Fibroblast of skin of left quadriceps (primary cell): ENCODE results near the gene PTK7.
"Not testable (repeated sequence)": the region's sequence is repeated elsewhere in the genome, so short reads cannot be mapped to it uniquely, and the experiment has no call there.

ENCODE experiments used
- DNase-seq, 2 experiments: peaks; one replicate each; pipeline ENCODE4 v3.0.0-alpha.2; 2013; ENCODE audit warnings: low read depth in 2 of 2

The PTK7 gene

DNA sequence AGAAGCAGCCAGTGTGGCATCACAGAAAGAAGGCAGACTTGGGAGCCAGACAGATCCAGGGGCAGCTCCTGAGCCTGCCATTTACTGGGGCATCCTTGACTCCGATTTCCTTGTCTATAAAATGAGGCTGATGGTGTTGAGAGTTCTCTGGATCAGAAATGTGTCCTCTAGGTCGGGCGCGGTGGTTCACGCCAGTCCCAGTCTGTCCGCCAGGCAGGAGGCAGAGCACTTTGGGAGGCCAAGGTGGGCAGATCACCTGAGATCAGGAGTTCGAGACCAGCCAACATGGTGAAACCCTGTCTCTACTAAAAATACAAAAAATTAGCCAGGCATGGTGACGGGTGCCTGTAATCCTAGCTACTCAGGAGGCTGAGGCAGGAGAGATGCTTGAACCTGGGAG is 41.4 kb downstream of the PTK7 start:
- DNase-seq = not testable (repeated sequence)

- DNase-seq = no peak
Observed at GRCh38 chr6:43119482-43119881, 43.4 kb downstream of the PTK7 start.

GRCh38 chr6:43120101-43120763 is 44.1 kb downstream of the PTK7 start:
- no peak for DNase-seq

- DNase-seq = peak; percentile 93 to 94
Observed at GRCh38 chr6:43120944-43121913, 45.1 kb downstream of the PTK7 start.

DNA sequence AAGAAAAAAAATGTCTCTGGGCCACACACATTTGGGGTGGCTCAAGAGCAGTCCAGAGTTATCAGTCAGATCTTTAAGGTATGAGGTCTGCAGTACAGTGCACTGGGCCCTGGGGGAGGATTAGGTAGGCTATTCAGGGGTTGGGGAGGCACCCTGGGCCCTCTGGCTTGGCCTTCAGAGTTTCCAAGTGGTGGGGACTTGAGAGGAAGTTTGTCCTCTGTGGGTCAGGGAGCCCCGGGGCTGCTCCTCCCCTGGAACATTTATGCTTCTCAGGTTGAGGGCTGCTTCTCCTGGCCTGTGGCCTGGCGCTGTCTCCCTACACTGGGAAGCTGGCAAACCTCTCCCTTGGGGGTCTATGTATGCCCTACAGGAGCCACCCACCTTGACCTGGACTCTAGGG is 46.0 kb downstream of the PTK7 start:
- no peak for DNase-seq

- DNase-seq = no peak
Observed at GRCh38 chr6:43123461-43124314, 47.6 kb downstream of the PTK7 start.

DNA sequence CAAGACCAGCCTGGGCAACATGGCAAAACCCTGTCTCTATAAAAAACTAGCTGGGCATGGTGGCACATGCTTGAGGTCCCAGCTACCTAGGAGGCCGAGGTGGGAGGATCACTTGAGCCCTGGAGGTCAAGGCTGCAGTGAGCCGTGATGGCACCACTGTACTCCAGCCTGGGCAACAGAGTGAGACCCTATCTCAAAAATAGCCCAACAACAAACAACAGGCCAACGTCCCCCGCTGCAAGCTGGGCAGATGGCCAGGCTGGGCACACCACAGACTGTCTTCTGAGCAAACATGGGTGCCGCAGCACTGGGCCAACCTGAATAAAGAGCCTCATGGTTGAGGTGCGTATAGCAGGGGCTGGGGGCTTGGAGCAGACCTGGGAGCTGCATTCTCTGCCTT is 48.4 kb downstream of the PTK7 start:
- DNase-seq = no peak

DNA sequence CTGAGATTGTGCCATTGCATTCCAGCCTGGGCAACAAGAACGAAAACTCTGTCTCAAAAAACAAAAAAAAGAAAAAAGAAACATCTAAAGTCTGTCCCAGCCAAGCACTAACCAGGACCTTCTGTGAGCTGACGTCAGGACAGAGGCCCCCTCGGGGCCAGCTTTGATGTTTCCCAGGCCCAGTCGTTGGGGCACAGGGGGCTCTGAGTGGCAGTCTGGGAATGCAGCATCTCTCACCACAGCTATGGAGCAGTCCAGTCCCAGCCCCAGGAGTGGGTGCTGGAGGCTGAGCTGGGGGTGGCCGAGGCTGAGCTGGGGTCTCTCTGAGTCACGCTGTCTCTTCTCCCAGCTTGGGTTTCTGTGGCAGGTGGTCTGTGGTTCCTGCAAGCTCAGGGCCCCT is 49.0 kb downstream of the PTK7 start:
- DNase-seq = peak; percentile 85 to 88

GRCh38 chr6:43125555-43125954 is 49.4 kb downstream of the PTK7 start:
- no peak for DNase-seq

DNA sequence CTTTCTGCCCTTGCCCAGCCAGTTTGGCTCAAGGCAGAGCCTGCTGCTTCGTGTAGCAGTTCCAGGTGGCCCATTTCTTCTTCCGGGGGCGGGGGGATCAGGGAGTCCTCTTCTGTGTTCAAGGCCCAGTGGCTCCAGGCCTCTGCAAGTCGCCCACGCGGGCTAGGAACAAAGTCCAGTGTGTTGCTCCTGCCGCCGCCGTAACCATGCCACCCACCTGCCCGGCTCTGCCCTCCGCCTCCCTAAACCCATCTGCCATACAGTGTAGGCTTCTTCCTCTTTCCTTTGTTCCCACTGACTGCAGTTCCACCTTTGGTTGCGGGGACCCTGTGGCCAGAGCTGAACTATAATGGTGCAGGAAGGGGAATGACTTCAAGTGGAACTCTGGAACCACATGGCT is 51.1 kb downstream of the PTK7 start:
- no peak for DNase-seq

GRCh38 chr6:43127877-43128276 is 51.8 kb downstream of the PTK7 start:
- DNase-seq = no peak

DNA sequence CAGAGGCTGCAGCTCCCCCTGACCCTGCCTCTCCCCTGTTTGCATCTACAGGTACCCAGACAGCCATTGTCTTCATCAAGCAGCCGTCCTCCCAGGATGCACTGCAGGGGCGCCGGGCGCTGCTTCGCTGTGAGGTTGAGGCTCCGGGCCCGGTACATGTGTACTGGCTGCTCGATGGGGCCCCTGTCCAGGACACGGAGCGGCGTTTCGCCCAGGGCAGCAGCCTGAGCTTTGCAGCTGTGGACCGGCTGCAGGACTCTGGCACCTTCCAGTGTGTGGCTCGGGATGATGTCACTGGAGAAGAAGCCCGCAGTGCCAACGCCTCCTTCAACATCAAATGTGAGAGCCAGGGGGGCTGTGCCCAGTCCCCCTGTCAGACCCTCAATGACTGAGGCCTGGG is 52.8 kb downstream of the PTK7 start:
- DNase-seq = no peak

GRCh38 chr6:43129434-43130194 is 53.5 kb downstream of the PTK7 start:
- DNase-seq = no peak

DNA sequence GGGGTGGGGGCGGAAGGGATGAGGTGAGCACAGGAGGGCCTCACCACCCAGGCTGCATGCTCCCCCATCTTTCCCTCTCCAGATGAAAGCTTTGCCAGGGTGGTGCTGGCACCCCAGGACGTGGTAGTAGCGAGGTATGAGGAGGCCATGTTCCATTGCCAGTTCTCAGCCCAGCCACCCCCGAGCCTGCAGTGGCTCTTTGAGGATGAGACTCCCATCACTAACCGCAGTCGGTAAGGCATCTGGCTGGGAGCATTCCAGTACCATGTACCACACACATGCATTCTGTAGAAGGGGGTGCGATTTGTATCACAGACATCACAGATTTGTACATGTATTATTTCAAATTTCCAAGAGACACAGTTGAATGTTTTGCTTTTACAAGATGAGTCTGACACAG is 54.3 kb downstream of the PTK7 start:
- DNase-seq = no peak

- not testable (repeated sequence) for DNase-seq
Observed at GRCh38 chr6:43131379-43131778, 55.3 kb downstream of the PTK7 start.

DNA sequence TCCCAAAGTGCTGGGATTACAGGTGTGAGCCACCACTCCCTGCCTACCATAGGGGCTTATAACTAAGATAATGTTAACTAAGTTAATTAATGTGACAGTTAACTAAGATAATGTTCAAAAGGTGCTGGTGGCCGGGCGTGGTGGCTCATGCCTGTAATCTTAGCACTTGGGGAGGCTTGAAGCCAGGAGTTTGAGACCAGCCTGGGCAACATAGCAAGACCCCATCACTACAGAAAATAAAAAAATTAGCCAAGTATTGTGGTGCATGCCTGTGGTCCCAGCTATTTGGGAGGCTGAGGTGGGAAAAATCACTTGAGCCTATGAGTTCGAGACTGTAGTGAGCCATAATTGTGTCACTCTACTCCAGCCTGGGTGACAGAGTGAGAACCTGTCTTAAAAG is 62.2 kb downstream of the PTK7 start:
- no peak for DNase-seq

GRCh38 chr6:43139973-43140372 is 63.9 kb downstream of the PTK7 start:
- not testable (repeated sequence) for DNase-seq

GRCh38 chr6:43141644-43142043 is 65.5 kb downstream of the PTK7 start:
- no peak for DNase-seq

GRCh38 chr6:43142101-43142500 is 66.0 kb downstream of the PTK7 start:
- DNase-seq = no peak

DNA sequence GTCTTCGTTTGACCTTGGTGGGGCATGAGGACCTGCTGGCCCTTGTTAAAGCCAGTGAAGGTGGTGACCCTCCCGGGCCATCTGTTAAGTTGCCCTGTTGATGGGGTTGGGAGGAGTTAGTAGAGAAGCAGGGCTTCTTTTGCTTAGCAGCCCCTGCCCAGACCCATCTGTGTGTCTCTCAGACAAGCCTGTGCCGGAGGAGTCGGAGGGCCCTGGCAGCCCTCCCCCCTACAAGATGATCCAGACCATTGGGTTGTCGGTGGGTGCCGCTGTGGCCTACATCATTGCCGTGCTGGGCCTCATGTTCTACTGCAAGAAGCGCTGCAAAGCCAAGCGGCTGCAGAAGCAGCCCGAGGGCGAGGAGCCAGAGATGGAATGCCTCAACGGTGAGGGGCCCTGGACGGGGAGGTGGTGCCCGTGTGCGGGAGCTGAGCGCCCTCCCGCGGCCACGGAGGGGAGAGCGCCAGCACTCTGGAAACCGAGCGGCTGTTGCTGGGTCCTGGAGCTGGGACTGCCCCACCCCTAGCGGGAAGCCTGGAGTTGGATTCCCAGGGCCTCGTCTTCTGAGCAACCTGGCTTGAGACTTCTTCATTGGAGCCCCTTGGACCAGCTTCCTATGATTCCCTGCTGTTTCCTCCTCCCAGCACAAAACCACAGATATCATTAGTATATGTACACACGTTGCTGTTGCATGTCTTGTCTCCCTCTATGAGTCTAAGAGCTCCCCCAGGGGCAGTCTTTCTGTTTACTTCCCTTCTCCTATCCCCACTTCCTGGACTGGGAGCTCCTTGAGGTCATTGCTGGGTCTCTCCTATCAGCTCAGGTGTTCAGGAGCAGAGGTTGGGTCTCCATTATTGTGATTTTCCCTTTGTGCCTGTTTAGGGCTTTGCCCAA is 67.4 kb downstream of the PTK7 start:
- peak; percentile 87 to 89 for DNase-seq
